Thyroid gland (tissue), 4 donors: Measurements from ENCODE around the gene ERVH48-1.
"Not testable (repeated sequence)": the region's sequence is repeated elsewhere in the genome, so short reads cannot be mapped to it uniquely, and the experiment has no call there.

Source experiments
- POLR2A ChIP-seq, 2 donors: fragments of 450-650 bp; IDR thresholded peaks; one replicate each; pipeline ENCODE4 v1.6.1; 2017; ENCODE audit warnings: antibody characterized with exemption in 2 of 2, mild to moderate bottlenecking in 2 of 2, moderate library complexity in 1 of 2
- TF ChIP-seq, protein P1 (sequence below), 6 experiments: fragments of 200-600 bp in 3 of 6; fragments of 450-650 bp in 3 of 6; sonication (generic) in 3 of 6; IDR thresholded peaks; one replicate each; pipeline ENCODE4 v1.5.1; 2016 to 2019; ENCODE audit warnings: antibody characterized with exemption in 6 of 6, mild to moderate bottlenecking in 2 of 6, inconsistent platforms in 1 of 6, moderate library complexity in 1 of 6

DNA sequence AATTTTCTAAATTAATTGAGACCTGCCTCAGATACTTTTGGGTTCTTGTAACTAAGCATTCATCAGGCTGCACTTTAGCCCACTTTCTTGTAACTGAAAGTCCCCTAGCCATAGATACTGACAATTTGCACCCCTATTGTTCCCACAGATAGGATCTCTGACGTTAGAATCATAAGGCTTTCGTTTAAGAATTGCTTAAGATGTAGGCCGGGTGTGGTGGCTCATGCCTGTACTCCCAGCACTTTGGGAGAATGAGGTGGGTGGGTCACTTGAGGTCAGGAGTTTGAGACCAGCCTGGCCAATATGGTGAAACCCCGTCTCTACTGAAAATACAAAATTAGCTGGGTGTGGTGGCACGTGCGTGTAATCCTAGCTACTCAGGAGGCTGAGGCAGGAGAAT lies 32.7 kb upstream of the ERVH48-1 start:
- TF ChIP-seq POLR2A (IDR thresholded peaks at IDR 0.05): not testable (repeated sequence)
- TF ChIP-seq, protein P1, sequence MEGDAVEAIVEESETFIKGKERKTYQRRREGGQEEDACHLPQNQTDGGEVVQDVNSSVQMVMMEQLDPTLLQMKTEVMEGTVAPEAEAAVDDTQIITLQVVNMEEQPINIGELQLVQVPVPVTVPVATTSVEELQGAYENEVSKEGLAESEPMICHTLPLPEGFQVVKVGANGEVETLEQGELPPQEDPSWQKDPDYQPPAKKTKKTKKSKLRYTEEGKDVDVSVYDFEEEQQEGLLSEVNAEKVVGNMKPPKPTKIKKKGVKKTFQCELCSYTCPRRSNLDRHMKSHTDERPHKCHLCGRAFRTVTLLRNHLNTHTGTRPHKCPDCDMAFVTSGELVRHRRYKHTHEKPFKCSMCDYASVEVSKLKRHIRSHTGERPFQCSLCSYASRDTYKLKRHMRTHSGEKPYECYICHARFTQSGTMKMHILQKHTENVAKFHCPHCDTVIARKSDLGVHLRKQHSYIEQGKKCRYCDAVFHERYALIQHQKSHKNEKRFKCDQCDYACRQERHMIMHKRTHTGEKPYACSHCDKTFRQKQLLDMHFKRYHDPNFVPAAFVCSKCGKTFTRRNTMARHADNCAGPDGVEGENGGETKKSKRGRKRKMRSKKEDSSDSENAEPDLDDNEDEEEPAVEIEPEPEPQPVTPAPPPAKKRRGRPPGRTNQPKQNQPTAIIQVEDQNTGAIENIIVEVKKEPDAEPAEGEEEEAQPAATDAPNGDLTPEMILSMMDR (IDR thresholded peaks at IDR 0.05): not testable (repeated sequence)
